GM18505 (cell line): ENCODE results near the gene GRB14.
"Not testable (repeated sequence)": the region's sequence is repeated elsewhere in the genome, so short reads cannot be mapped to it uniquely, and the experiment has no call there.

Experiments used
- ATAC-seq: cut with Tn5 transposase; IDR thresholded peaks from one replicate; pipeline ENCODE4 v1.9.1; 2021; ENCODE audit not compliant: unreplicated experiment
- POLR2A ChIP-seq: IDR thresholded peaks from 4 replicates; pipeline ENCODE4 v1.6.1; 2011; ENCODE audit warnings: borderline replicate concordance; ENCODE audit not compliant: insufficient read depth, insufficient read length; ENCODE audit errors: extremely low read depth

Gene GRB14

DNA sequence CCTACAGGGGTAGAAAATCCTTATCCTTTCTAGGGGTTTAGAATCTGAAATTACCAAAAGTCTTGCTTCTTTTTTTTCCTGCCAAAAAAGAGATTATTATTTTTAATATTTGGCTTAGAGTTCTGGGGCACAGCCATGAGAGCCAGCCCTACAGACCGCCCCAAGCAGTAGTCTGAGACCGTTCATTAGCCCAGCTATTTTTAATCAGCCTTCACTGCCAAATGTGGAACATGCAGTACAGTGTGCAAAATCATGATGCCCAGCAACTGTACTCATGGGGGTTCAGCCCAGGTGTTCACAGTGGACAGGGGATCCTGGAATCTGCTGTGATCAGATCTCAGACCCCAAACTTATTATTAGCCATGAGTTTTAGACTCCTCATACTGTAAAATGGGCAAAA, 60.4 kb downstream of the GRB14 start:
- no peak for ATAC-seq
- no peak for TF ChIP-seq POLR2A

DNA sequence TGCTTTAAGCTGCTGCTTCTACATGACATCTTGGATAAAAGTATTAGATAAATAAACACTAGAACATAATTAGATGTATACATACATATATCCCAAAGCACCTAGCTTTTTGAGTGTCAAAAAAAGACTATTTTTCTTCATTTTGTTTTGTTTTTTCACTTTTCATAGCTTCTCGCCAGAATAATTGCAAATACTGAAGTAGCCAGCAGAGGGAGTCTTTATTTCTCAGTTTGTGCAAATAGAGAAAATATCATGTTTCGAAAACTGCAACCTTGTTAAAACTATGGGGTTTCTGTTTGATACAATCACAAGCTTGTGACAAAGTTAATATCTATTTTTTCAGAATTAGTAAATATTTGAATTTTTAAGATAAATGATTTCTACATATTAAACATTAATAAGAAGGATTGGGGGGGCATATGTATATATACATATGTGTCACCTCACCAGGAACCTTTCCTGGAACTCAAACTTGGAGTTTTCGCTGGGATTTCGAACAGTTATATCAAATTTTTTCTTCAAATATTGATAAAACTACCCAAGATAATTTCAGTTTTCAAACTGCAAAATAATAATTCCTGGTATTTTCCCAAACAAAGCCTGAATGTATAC, 61.0 kb downstream of the GRB14 start:
- no peak for ATAC-seq
- no peak for TF ChIP-seq POLR2A

DNA sequence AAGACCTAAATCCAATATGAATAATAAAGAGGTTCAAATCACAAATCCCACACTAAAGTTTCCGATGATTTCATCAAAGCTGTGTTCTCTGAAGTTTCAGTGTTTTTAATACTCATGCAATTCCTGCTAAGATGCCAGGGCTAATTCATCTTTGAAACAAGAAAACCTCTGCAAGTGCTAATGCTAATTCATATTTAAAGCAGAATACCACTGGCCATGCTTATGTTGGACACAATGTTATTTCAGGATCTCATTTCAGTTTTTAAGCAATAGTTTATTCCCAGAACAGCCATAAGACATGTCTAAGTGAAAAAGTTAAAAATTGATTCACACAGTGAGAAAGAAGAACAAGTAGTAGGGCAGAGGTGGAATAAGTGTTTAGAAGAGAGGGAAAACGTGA, 62.8 kb downstream of the GRB14 start:
- no peak for ATAC-seq
- TF ChIP-seq POLR2A: no peak

DNA sequence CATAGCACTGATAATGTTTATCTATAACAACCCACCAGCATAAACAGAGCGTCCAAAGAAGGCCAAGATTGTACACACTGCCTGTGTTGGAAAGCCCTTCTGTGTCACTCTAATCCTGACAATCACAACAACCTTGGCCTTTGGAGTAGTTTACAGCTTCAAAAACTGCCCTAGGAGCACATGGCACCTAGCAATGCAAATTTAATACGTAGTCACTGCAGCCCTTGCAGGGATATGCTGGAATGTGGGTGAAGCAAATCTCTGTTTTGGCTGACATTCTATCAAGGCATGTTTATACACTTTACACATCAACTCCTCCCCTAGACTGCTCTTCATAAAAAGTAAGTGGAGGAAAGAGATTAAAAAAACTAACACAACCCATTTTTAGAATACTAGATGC, 66.8 kb downstream of the GRB14 start:
- no peak for TF ChIP-seq POLR2A
- ATAC-seq: no peak

DNA sequence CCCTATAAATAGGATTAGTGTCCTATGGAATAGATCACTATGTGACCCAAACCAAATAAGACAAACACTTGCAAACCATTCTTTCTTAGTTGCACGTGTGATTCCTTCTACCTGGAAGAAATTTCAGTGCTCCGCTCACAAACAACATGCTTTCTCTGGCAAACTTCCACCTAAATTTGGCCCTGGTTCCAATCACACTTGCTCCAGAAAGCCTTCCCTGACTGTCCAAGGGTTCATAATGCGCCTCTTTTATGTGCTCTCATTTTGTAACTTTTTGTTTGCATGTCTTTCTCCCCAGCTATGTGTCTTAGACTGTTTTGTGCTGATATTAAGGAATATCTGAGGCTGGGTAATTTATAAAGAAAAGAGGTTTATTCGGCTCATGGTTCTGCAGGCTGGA, 69.8 kb downstream of the GRB14 start:
- no peak for TF ChIP-seq POLR2A
- ATAC-seq: no peak

DNA sequence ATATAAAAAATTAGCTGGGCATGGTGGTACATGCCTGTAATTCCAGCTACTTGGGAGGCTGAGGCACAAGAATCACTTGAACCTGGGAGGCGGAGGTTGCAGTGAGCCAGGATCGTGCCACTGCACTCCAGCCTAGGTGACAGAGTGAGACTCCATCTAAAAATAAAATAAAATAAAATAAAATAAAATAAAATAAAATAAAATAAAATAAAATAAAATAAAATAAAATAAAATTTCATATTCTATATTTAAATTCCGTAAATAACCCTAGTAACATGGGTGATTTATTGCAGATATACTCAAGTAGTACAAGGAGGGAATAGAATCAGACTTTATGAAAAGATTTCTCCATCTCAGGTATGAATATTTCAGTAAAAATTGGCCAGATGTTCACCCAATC, 71.6 kb downstream of the GRB14 start:
- ATAC-seq: not testable (repeated sequence)

DNA sequence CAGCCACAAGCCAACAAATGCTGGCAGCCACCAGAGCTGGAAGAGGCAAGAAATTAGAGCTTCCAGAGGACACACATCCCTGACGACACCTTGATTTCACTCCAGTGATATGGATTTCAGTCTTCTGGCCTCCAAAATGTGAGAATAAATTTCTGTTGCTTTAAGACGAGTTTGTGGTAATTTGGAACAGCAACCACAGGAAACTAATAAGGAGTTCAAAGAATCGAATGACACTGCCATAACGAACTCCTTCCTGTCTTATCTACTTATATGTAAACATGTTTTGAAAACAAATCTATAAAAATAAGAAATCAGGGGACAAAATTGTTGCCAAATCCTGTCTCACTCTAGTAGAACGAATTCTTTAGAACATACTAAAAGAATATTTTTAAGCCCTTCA, 75.8 kb downstream of the GRB14 start:
- no peak for TF ChIP-seq POLR2A
- ATAC-seq: no peak

DNA sequence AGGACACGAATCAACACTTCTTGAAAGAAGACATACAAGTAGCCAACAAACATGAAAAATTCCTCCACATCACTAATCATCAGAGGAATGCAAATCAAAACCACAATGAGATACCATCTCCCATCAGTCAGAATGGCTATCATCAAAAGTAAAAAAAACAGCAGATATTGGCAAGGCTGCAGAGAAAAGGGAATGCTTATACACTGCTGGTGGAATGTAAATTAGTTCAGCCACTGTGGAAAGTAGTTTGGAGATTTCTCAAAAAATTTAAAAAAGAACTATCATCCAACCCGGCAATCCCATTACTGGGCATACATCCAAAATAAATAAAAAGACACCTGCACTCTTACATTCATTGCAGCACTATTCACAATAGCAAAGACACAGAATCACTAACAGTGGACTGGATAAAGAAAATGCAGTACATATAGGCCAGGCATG, 78.7 kb downstream of the GRB14 start:
- no peak for ATAC-seq
- TF ChIP-seq POLR2A: no peak

DNA sequence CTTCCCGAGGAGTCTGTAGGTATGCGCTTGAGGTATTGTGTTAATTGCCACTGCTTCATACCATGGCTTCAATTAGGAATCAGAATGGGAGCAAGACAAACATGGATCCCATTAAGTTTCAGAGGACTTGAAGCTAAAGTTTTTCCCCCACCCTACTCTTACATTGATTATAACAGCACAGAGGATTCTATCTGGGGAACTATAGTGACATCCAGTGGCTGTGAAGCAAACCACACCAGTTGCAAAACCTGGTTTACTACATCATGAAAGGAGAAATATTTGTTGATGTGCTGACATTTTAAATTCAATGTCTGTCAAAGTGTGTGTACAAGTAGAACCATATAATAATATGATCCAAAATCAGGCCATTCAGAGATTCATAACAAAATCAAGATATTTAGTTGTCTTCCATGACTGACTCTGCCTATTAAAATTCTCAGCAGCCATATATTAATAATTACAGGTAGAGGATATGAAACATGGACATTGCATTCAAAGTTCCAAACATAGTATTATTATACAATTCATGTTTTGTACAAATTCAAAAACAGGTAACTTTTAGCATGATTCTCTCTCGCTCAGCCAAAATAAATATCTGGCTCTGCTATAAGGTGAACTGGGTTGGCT, 82.9 kb downstream of the GRB14 start:
- TF ChIP-seq POLR2A: no peak
- ATAC-seq: peak; percentile 73

DNA sequence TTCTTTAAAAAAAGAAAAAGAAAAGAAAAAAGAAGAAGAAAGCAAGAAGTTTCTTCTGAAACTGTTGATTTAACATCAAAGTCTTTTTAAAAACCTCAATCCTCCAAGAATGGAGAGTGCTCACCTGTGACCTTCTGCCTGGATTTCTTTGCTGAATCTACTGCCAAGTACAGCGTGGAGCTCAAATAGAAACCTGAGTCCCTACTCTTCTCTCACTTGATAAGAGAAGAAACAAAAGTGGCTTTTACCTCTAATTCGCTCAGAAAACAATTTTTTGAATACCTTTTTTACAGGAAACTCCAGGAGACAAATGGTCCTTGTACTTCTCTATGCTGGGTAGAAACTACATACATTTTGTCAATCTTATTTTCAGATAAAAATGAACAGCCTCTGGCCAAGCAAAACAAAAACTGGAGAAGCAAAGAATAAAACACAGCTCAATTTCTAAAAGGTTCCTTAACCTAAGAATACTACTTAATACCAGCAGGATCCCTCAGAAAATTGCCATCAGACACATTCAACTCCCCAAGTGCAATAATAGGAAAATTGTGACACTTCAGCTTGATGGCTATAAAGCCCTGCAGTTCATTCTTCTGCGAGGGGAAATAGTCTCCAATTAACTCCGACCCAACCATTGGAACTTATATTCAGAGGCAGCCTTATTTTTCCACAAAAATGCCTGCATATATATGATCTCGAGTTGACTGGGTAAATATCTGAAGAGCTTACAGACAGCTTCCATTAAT, 85.8 kb downstream of the GRB14 start:
- no peak for ATAC-seq
- TF ChIP-seq POLR2A: no peak

DNA sequence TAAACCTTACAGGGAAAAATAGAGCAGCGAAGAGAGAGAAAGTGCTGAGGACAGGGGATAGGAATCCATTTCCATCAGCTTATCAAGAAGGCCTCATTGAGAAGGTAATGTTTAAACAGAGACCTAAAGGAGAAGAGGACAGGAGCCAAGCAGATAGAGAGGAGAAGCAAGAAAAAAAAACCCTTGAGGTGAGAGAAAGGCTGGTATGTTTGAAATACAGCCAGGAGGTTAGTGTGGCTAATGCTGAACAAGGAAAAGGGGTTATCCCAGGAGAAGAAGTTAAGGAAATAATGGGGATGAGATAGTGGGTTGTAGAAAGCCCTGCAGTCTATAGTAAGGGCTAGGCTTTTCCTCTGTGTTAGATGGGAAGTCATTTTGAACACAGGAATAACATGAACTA, 90.8 kb downstream of the GRB14 start:
- ATAC-seq: no peak
- TF ChIP-seq POLR2A: no peak

DNA sequence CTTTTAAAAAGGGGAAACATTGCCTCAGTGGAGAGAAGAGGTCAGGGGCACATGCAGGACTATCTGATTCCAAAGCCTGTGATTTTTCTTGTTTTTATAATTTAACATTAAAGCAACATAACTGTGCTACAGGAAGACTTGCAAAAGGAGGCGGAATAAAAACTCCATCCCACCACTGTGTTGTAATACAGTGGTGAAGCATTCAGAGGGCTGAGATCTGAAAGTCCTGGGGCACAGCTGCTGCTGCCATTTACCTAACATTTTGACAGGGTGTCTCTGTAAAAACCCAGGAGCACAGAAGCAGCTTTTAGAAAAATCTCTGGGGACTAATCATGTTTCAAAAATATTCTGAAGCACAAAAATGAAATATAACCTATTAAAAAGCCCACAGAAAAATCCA, 97.6 kb downstream of the GRB14 start:
- TF ChIP-seq POLR2A: no peak

DNA sequence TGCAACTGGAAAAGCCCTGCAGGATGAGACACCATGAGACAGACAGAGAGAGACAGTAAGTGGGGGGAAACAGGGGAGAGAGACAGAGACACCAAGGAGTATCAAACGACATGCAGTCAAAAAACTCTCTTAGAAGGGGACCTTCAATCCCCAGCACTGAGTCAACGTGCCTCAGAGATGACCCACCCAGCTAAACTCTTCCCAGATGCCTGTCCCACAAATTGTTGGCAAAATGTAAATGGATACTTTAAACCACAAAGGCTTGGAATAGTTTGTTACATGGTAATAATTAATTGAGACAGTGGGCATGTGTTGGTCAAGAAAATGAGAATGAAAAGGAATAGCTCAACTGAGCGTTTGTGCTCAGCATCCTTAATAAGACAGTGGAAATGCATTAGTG, 98.3 kb downstream of the GRB14 start:
- TF ChIP-seq POLR2A: no peak
- no peak for ATAC-seq

More for the DNA sequence above, 97.6 kb downstream of the GRB14 start:
- ATAC-seq: no peak

DNA sequence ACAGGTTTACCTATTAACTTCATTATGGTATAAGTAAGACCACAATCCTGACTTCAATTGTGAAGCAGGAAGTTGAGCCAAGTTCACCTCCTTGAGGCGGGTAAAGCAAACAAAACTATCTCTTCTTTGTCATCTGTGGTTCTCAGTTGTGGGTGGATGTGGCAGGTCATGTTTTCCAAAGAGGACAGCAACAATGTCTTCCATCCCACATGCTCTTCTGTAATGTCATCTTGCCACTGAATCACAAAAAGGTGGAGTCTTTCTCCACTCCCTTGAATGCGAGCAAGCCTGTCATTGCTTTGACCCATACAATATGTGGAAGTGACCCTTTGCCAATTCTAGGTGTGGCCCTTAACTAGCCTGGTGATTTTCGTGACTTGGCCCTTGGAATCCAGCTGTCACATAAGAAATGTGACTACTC, 98.7 kb downstream of the GRB14 start:
- no peak for ATAC-seq
- no peak for TF ChIP-seq POLR2A
